IPS-NIHi7 (cell line): Measurements from ENCODE around the gene DDX17.

Experiments used
- DNase-seq: peaks from one replicate; pipeline ENCODE4 v3.0.0; 2012; ENCODE audit warnings: mixed read lengths; ENCODE audit errors: extremely low spot score

DDX17 gene

GRCh38 chr22:38506118-38506962 is at the start of gene DDX17:
TSS of gene DDX17 (minus strand) at chr22:38506311.
- DNase-seq = peak; percentile 91

- no peak for DNase-seq
Observed at GRCh38 chr22:38554281-38554680, 48.2 kb upstream of the DDX17 start.

GRCh38 chr22:38549101-38549894 is 43.2 kb upstream of the DDX17 start:
- no peak for DNase-seq

GRCh38 chr22:38540701-38541100 is 34.6 kb upstream of the DDX17 start:
- DNase-seq = no peak

GRCh38 chr22:38531251-38531938 is 25.3 kb upstream of the DDX17 start:
- DNase-seq = no peak

- no peak for DNase-seq
Observed at GRCh38 chr22:38524429-38524828, 18.3 kb upstream of the DDX17 start.

- no peak for DNase-seq
Observed at GRCh38 chr22:38523479-38523878, 17.4 kb upstream of the DDX17 start.

- DNase-seq = no peak
Observed at GRCh38 chr22:38523029-38523428, 16.9 kb upstream of the DDX17 start.

GRCh38 chr22:38519453-38520250 is 13.5 kb upstream of the DDX17 start:
- no peak for DNase-seq

- DNase-seq = no peak
Observed at GRCh38 chr22:38518620-38519019, 12.5 kb upstream of the DDX17 start.

GRCh38 chr22:38513063-38513462 is 7.0 kb upstream of the DDX17 start:
- DNase-seq = peak; percentile 71

- DNase-seq = no peak
Observed at GRCh38 chr22:38510416-38510970, 4.4 kb upstream of the DDX17 start.

GRCh38 chr22:38505541-38506117 is 482 bp downstream of the DDX17 start:
- peak; percentile 65 for DNase-seq

- DNase-seq = no peak
Observed at GRCh38 chr22:38504731-38505540, 1.2 kb downstream of the DDX17 start.

- DNase-seq = no peak
Observed at GRCh38 chr22:38503021-38503420, 3.1 kb downstream of the DDX17 start.

GRCh38 chr22:38501797-38502672 is 4.1 kb downstream of the DDX17 start:
- DNase-seq = no peak

- DNase-seq = no peak
Observed at GRCh38 chr22:38497869-38498268, 8.2 kb downstream of the DDX17 start.

GRCh38 chr22:38494939-38495338 is 11.2 kb downstream of the DDX17 start:
- no peak for DNase-seq

GRCh38 chr22:38494498-38494897 is 11.6 kb downstream of the DDX17 start:
- no peak for DNase-seq
